GM12873 (cell line): ENCODE measurements around the gene MAN1C1.
A peak's percentile ranks its signal among the peaks of the same experiment; 100 is the strongest.

Experiments used
- TF ChIP-seq, protein P1 (sequence below): IDR thresholded peaks from 2 replicates; pipeline ENCODE4 v1.5.1; 2012; ENCODE audit warnings: low read depth, mild to moderate bottlenecking, moderate library complexity, low read length, control low read depth; ENCODE audit not compliant: insufficient read depth; ENCODE audit errors: missing control alignments

The MAN1C1 gene

DNA sequence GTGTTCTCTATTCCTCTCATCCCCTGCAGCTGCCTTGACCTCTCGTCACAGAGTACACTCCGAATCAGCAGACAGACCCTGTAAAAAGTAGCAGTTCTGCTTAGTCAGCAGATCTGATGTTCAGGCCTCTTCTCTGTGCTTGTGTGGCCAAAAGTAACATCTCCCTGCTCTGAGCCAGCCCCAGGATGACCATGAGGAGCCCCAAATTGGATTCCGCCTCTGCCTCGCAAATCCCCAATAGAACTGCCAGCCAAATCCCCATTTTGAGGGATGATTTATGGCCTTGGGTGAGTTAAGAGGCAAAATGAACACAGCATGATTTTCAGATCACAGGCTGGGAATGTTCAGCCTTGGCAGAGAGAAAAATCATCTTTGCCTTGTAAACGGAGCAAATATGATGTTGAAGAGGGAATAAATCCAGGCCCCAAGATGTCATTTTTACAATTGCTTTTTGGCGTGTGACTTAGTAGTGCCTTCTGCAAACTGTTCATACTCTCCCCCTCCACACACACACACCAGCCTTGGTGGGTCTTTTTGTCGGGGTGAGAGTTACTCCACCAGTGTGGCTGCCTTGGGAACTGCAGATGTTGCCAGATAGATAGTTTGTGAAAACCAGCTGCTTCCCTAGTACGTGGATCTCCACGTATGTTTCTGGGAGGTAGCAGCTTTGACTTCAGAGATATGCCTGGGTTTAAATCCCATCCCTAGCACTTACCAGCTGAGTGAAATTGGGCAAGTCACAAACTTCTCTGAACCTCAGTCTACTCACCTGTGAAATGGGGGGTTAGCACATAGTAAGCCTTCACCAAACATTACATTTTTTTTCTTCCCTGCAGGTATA is 77.8 kb downstream of the MAN1C1 start:
- TF ChIP-seq, protein P1, sequence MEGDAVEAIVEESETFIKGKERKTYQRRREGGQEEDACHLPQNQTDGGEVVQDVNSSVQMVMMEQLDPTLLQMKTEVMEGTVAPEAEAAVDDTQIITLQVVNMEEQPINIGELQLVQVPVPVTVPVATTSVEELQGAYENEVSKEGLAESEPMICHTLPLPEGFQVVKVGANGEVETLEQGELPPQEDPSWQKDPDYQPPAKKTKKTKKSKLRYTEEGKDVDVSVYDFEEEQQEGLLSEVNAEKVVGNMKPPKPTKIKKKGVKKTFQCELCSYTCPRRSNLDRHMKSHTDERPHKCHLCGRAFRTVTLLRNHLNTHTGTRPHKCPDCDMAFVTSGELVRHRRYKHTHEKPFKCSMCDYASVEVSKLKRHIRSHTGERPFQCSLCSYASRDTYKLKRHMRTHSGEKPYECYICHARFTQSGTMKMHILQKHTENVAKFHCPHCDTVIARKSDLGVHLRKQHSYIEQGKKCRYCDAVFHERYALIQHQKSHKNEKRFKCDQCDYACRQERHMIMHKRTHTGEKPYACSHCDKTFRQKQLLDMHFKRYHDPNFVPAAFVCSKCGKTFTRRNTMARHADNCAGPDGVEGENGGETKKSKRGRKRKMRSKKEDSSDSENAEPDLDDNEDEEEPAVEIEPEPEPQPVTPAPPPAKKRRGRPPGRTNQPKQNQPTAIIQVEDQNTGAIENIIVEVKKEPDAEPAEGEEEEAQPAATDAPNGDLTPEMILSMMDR: peak; percentile 3

DNA sequence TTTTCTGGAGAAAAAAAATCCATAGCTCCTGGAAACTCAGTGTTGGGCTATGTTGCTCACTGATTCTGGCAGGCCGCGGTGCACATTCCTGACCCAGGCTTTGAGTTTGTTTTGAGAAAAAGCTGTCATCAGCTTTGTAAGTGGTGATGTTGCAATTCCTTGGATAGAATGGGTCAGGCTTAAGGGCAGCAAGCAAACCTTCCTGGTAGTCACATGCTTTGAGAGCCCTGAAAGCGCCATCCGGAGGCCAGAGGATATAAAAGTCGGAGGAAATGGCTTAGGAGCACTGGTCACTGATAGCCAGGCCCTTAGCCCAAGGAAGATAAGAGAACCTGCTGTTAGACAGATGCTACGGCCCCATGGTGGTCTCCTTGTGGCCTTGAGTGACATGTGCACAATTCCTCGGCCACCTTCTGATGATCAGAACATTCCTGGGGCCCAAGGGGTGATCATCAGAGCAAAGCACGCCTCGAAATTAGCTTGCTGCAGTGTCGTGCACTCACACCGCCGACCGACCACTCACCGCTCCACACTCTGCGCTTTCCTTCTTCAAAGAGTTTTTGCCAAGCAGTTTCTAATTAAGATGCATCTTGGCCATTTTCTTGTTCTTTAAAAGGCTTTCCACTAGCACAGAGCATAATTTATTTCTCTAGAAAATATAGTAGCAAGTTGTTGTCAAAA is 78.6 kb downstream of the MAN1C1 start:
- TF ChIP-seq, protein P1: no peak

DNA sequence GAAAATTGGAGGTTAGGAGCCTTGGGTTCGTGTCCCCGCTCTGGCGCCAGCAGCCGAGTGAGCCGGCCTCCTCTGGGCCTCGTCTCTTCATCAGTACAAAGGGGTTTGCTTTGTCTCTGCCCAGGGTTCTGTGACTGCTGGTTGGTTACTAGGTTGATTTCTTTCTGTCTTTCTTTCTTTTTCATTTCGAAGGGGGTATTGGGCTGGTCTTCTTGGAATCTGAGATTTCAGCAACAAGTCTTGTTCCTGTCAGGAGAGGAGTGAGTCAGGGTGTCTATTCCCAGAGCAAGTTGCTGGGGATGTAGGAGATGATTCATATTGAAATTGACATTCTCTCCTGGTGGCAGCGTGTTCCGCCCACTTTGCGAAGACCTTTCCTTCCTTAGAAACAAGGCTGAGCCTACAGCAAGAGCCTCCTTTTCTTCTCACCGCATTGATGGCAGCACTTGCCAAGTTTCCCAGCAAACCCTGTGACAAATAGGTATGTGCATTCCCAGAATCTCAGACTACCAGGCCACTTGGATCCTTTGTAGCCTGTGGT is 79.2 kb downstream of the MAN1C1 start:
- TF ChIP-seq, protein P1: no peak

DNA sequence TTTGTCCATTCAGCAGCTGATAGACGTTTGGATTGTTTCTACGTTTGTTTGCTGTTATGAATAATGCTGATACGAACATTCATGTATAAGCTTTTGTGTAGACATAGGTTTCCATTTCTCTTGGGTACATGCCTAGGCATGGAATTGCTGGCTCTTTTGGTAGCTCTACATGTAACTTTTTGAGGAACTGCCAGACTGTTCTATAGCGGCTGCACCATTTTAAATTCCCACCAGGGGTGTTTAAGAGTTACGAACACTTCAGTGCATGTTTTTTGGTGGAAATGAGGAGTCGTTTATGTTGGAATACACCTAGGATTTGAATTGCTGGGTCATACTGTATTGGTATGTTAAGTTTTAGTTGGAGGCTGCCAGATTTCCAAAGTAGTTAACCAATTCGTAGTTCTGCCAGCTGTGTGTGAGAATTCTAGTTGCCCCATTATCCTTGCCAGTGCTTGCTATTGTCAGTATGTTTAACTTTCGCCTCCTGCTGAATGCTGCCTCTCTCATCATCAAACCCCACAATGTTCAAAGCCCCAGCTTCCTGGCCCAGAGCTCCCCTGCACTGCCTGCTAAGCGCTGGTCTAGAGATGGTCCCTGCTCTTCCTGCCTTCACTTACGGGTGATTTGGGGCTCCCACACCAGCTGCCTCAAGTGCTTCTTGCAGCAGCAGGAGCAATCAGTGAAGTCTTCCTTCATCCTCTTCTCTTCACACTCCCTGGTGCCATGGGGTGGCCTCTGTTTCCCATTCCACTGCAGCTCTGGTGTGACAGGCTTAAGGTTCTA is 81.0 kb downstream of the MAN1C1 start:
- TF ChIP-seq, protein P1: no peak

DNA sequence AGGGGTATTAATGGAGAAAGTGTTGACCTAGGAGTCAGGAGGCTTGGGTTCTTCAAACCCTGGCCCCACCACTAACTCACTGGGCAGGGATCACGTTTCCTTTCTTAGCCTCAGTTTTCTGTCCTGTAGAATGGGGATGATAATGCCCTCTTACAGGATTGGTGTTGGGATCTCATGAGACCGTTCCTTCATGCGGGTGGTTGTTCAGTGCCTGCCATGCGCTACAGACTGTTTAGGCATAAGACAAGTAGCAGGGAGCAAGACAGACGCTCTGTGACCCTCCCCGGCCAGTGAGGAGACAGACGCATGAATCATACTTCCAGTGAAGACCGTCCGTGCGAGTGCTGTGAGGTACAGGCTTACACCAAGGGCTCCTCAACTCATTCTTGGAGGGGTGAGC is 81.7 kb downstream of the MAN1C1 start:
- TF ChIP-seq, protein P1: no peak

DNA sequence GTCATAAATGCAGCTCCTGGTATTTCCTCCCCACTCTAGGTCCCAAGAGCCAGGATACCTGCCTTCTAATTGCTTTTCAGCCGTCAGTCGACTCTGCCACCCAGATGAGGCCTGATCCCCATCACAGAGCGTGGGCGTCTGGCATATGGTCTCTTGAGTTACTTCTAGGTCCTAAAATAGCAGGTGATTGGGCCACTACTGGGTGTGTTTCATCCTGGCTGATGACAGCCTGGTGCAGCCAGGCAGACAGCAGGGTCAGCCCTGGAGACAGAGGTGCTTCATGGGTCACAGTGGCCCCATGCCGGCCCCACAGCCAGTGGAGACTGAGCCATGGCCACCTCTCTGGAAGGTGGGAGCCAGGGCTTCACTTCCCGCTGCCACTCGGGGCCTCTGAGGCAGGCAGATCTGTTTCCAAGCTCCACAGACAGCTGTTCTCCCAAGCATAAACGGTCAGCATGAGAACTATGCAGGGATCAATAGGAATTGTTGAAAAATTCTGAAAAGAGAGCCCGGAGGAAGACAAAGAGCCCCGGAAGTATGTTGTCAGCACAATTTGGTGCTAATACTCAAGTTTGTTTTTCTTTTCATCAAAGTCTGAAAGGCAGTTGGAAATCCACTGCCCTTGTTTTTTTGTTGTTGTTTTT is 83.0 kb downstream of the MAN1C1 start:
- TF ChIP-seq, protein P1: no peak
